ENCODE data around the gene TRUB1. TPM values are rescaled to one million over a fixed set of nuclear protein-coding genes. Genes with fewer than 3 reads are reported as not detected.

TRUB1 gene
- total RNA-seq, 1 donor from 2014 or later: 13.1 TPM

GRCh38 chr10:114943000-114943399 is 5.0 kb downstream of the TRUB1 start:
- intact Hi-C loops (cut with DNase I): no loop called here
- no peak for TF ChIP-seq CTCF (IDR thresholded peaks at IDR 0.05)
- Histone ChIP-seq H3K27ac (no peak overlapping the region), H3K36me3 (peaks cover 51% of the 10 kb centered on the region), H3K9me3 (no peaks in the 10 kb centered on the region), H3K4me3 (no peak overlapping the region), H3K27me3 (ENCODE audit: low read depth) (no peaks in the 10 kb centered on the region), H3K4me1 (peaks cover 20% of the 10 kb centered on the region)
- DNase-seq (no peak), ATAC-seq (no peak)

GRCh38 chr10:114953047-114953446 is 15.1 kb downstream of the TRUB1 start:
- intact Hi-C loops (cut with DNase I): no loop called here
- Histone ChIP-seq H3K36me3 (no peaks in the 10 kb centered on the region), H3K27ac (no peak overlapping the region), H3K4me1 (no peaks in the 10 kb centered on the region), H3K27me3 (ENCODE audit: low read depth) (no peaks in the 10 kb centered on the region), H3K9me3 (no peaks in the 10 kb centered on the region), H3K4me3 (no peak overlapping the region)
- DNase-seq (no peak), ATAC-seq (no peak)
- no peak for TF ChIP-seq CTCF (IDR thresholded peaks at IDR 0.05)

- no peak for DNase-seq
- ATAC-seq: no peak
- no peak for TF ChIP-seq CTCF (IDR thresholded peaks at IDR 0.05)
- Histone ChIP-seq H3K27ac (no peak overlapping the region), H3K36me3 (peaks cover 7% of the 10 kb centered on the region), H3K4me3 (no peak overlapping the region), H3K4me1 (no peaks in the 10 kb centered on the region), H3K9me3 (no peaks in the 10 kb centered on the region), H3K27me3 (ENCODE audit: low read depth) (no peaks in the 10 kb centered on the region)
- intact Hi-C loops (cut with DNase I): no loop called here
Observed at GRCh38 chr10:114955984-114956383, 18.0 kb downstream of the TRUB1 start.

- H3K4me3 ChIP-seq: no peak overlapping the region
- H3K27me3 ChIP-seq (ENCODE audit: low read depth): no peaks in the 10 kb centered on the region
- H3K9me3 ChIP-seq: no peaks in the 10 kb centered on the region
- intact Hi-C loops (cut with DNase I): no loop called here
- no peak for TF ChIP-seq CTCF (IDR thresholded peaks at IDR 0.05)
- H3K4me1 ChIP-seq: no peaks in the 10 kb centered on the region
- DNase-seq (no peak), ATAC-seq (no peak)
- H3K36me3 ChIP-seq: peaks cover 7% of the 10 kb centered on the region
- no peak overlapping the region for H3K27ac ChIP-seq
Observed at GRCh38 chr10:114956466-114956865, 18.5 kb downstream of the TRUB1 start.

- Histone ChIP-seq H3K4me3 (no peak overlapping the region), H3K36me3 (peaks cover 7% of the 10 kb centered on the region), H3K9me3 (no peaks in the 10 kb centered on the region), H3K4me1 (no peaks in the 10 kb centered on the region), H3K27ac (no peak overlapping the region), H3K27me3 (ENCODE audit: low read depth) (no peaks in the 10 kb centered on the region)
- TF ChIP-seq CTCF (IDR thresholded peaks at IDR 0.05): no peak
- ATAC-seq: no peak
- DNase-seq: no peak
- intact Hi-C loops (cut with DNase I): no loop called here
Observed at GRCh38 chr10:114957122-114957521, 19.1 kb downstream of the TRUB1 start.

GRCh38 chr10:114957673-114958072 is 19.7 kb downstream of the TRUB1 start:
- intact Hi-C loops (cut with DNase I): no loop called here
- ATAC-seq (no peak), DNase-seq (no peak)
- Histone ChIP-seq H3K36me3 (peaks cover 7% of the 10 kb centered on the region), H3K27me3 (ENCODE audit: low read depth) (no peaks in the 10 kb centered on the region), H3K9me3 (no peaks in the 10 kb centered on the region), H3K4me3 (no peak overlapping the region), H3K27ac (no peak overlapping the region), H3K4me1 (no peaks in the 10 kb centered on the region)
- TF ChIP-seq CTCF (IDR thresholded peaks at IDR 0.05): no peak

Measured in lower lobe of right lung (tissue), 2 donors.